CD14-positive monocyte (primary cell): ENCODE results near the gene LHX4. TPM values are rescaled to one million over a fixed set of nuclear protein-coding genes. Genes with fewer than 3 reads are reported as not detected.

Experiments
- DNase-seq, 3 donors: peaks; one replicate each; pipeline ENCODE4 v3.0.0-alpha.2; 2011 to 2022
- H2AFZ ChIP-seq: 2 replicates; pipeline ENCODE4 v1.6.0; 2012; ENCODE audit warnings: mild to moderate bottlenecking, low read depth, low read length, inconsistent platforms; ENCODE audit not compliant: insufficient read depth, poor library complexity, severe bottlenecking
- H3K27ac ChIP-seq, 2 donors: 1 replicate in 1 of 2; 2 replicates in 1 of 2; pipeline ENCODE4 v1.5.1; 2012 to 2013; ENCODE audit warnings: low read length in 2 of 2, control low read depth in 1 of 2, inconsistent platforms in 1 of 2, low read depth in 1 of 2, mild to moderate bottlenecking in 1 of 2
- H3K27me3 ChIP-seq, 2 donors: one replicate each; pipeline versions ENCODE4 v1.6.0 to v1.6.1; 2011 to 2013; ENCODE audit warnings: low read length in 2 of 2; ENCODE audit not compliant: control insufficient read depth in 2 of 2, insufficient read depth in 2 of 2
- H3K36me3 ChIP-seq, 2 donors: replicated peaks in 1 of 2; 1 replicate in 1 of 2; 2 replicates in 1 of 2; pipeline versions ENCODE4 v1.5.1 to v1.6.1; 2012 to 2013; ENCODE audit warnings: low read length in 2 of 2, control low read depth in 1 of 2, inconsistent platforms in 1 of 2, mild to moderate bottlenecking in 1 of 2; ENCODE audit not compliant: insufficient read depth in 2 of 2, control insufficient read depth in 1 of 2
- H3K4me1 ChIP-seq, 2 donors: 1 replicate in 1 of 2; 2 replicates in 1 of 2; pipeline versions ENCODE4 v1.5.1 to v1.6.1; 2012 to 2013; ENCODE audit warnings: low read length in 2 of 2, control low read depth in 1 of 2, inconsistent platforms in 1 of 2, mild to moderate bottlenecking in 1 of 2, moderate library complexity in 1 of 2; ENCODE audit not compliant: insufficient read depth in 2 of 2, control insufficient read depth in 1 of 2
- H3K4me2 ChIP-seq: replicated peaks from 2 replicates; pipeline ENCODE3; 2012; ENCODE audit warnings: low read length, moderate library complexity, mild to moderate bottlenecking; ENCODE audit not compliant: poor library complexity, severe bottlenecking; ENCODE audit errors: extremely low read depth
- H3K4me3 ChIP-seq, 3 experiments: fragments of 200-600 bp in 1 of 3; sonication (generic) in 1 of 3; replicated peaks in 1 of 3; 1 replicate in 2 of 3; 2 replicates in 1 of 3; pipeline ENCODE4 v1.5.1; 2011 to 2013; ENCODE audit warnings: low read length in 3 of 3, mild to moderate bottlenecking in 3 of 3, control low read depth in 2 of 3, low read depth in 2 of 3, inconsistent platforms in 1 of 3, moderate library complexity in 1 of 3
- H3K79me2 ChIP-seq: 2 replicates; pipeline ENCODE4 v1.6.0; 2012; ENCODE audit warnings: mild to moderate bottlenecking, control low read depth, inconsistent platforms, low read length, moderate library complexity; ENCODE audit not compliant: insufficient read depth
- H3K9ac ChIP-seq: 2 replicates; pipeline ENCODE4 v1.6.0; 2017; ENCODE audit warnings: low read length, mild to moderate bottlenecking; ENCODE audit not compliant: insufficient read depth, poor library complexity, severe bottlenecking
- H3K9me3 ChIP-seq, 2 donors: replicated peaks in 1 of 2; 1 replicate in 1 of 2; 2 replicates in 1 of 2; pipeline versions ENCODE4 v1.5.1 to v1.6.1; 2012 to 2013; ENCODE audit warnings: low read length in 2 of 2, control low read depth in 1 of 2; ENCODE audit not compliant: control insufficient read depth in 1 of 2, insufficient read depth in 1 of 2
- H4K20me1 ChIP-seq: 2 replicates; pipeline ENCODE4 v1.6.0; 2012; ENCODE audit warnings: mild to moderate bottlenecking, low read length, control low read depth, moderate library complexity; ENCODE audit not compliant: insufficient read depth
- H3K27ac Mint-ChIP-seq, 7 donors: one replicate each; pipeline ENCODE4 v1.8.0; 2020; ENCODE audit warnings: mild to moderate bottlenecking in 7 of 7, mixed read lengths in 7 of 7, moderate library complexity in 6 of 7, inconsistent platforms in 2 of 7
- H3K27me3 Mint-ChIP-seq, 3 donors: one replicate each; pipeline ENCODE4 v1.8.0; 2021 to 2022; ENCODE audit warnings: low read depth in 3 of 3, mild to moderate bottlenecking in 3 of 3, mixed read lengths in 3 of 3, moderate library complexity in 3 of 3, inconsistent platforms in 1 of 3
- H3K36me3 Mint-ChIP-seq, 2 donors: one replicate each; pipeline ENCODE4 v1.8.0; 2020; ENCODE audit warnings: mixed read lengths in 2 of 2, inconsistent platforms in 1 of 2, mild to moderate bottlenecking in 1 of 2
- H3K4me1 Mint-ChIP-seq: one replicate; pipeline ENCODE4 v1.8.0; 2020; ENCODE audit warnings: mild to moderate bottlenecking, mixed read lengths
- H3K4me3 Mint-ChIP-seq, 2 donors: one replicate each; pipeline ENCODE4 v1.8.0; 2020; ENCODE audit warnings: mild to moderate bottlenecking in 2 of 2, mixed read lengths in 2 of 2, moderate library complexity in 1 of 2
- H3K9me3 Mint-ChIP-seq, 7 donors: one replicate each; pipeline ENCODE4 v1.8.0; 2020 to 2022; ENCODE audit warnings: mixed read lengths in 7 of 7, mild to moderate bottlenecking in 6 of 7, moderate library complexity in 6 of 7, inconsistent platforms in 2 of 7
- CTCF ChIP-seq: fragments of 200-600 bp; IDR thresholded peaks from one replicate; pipeline ENCODE4 v1.8.0; 2022; ENCODE audit warnings: antibody characterized with exemption, mild to moderate bottlenecking
- WGBS: methylation state at CpG from one replicate; pipeline ENCODE4 v1.1.5; 2013; ENCODE audit warnings: missing lambda C conversion rate; ENCODE audit not compliant: insufficient coverage; 5-methylcytosine and 5-hydroxymethylcytosine counted together
- intact Hi-C, 2 donors: fragments of 100-400 bp; cut with micrococcal nuclease; formaldehyde crosslinking; loops; one replicate each; pipeline versions ENCODE4 v1.15.0 to v1.15.1; 2023
- polyA plus RNA-seq, 3 donors: library from polyadenylated mRNA; depleted of rRNA in 1 of 3; unstranded in 2 of 3; stranded (reverse) in 1 of 3; fragments of 300-500 nt in 2 of 3; fragments of >200 nt in 1 of 3; fragmentation: Illumina TruSeq in 2 of 3; gene quantifications; 1 replicate in 2 of 3; 2 replicates in 1 of 3; pipeline ENCODE4 v1.2.3, GENCODE V29; 2012 to 2021

Gene LHX4
- polyA plus RNA-seq, 3 donors, result not detected

DNA sequence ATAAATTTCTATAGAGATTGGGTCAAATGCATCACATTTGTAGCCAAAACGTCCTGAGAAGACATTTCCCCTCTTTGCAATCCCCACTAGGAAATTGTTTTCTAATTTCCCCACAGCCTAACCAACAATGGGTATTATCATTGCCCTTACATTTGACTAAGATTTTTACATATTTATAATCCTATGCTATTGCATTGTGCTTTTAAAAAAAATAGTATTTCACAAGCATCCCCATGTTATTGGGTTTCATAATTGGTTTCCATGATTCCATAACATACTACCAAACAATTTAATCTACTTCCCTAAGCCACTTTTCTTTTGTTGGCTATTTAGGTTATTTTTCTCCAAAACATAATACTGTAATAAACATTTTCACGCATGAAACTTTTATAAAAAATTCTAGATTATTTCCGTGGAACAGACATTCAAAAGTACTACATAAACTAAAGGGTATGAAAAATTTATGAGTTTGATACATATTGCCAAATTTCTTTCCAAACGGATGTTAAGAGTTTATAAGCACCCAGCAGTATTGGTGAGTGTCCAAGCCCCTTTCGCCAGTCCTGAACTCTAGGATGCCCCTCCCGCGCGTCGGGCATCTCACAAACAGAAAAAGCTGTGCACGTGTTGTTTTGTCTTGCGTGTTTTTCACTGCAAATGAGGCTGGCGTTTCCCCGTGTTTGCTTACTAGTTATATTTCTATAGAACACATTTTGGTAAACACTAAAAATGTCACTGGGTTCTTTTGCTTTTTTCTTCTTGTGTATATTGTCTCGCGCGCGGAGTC is 2.0 kb upstream of the LHX4 start:
- WGBS, result 22% methylated on average over 10 of the region's 17 CpGs
- no peak for DNase-seq
- H3K4me3 ChIP-seq, result no peak overlapping the region
- Mint-ChIP-seq H3K36me3 (peaks cover 3% of the 10 kb centered on the region in 2 donors), H3K27ac (peak overlapping the region in 1 of 7 donors; percentile 64), H3K27me3 (peaks cover 81 to 96% (median 84%) of the 10 kb centered on the region in 3 donors), H3K4me3 (peak overlapping the region; percentile 76 to 78), H3K9me3 (peaks cover 0 to 33% (median 11%) of the 10 kb centered on the region in 7 donors), H3K4me1 (peaks cover 34% of the 10 kb centered on the region)
- peaks cover 0 to 29% of the 10 kb centered on the region in 2 donors for H3K9me3 ChIP-seq
- peaks cover 27 to 37% of the 10 kb centered on the region in 2 donors for H3K4me1 ChIP-seq
- intact Hi-C loops, result no loop called here
- H4K20me1 ChIP-seq, result no peaks in the 10 kb centered on the region
- no peak overlapping the region for H3K9ac ChIP-seq
- peaks cover 74 to 92% of the 10 kb centered on the region in 2 donors for H3K27me3 ChIP-seq
- TF ChIP-seq CTCF, result no peak
- no peaks in the 10 kb centered on the region for H3K36me3 ChIP-seq
- no peak overlapping the region for H3K4me2 ChIP-seq
- no peak overlapping the region for H3K27ac ChIP-seq
- H3K79me2 ChIP-seq, result no peaks in the 10 kb centered on the region
- H2AFZ ChIP-seq, result no peak overlapping the region

- DNase-seq, result no peak
- peak overlapping the region; percentile 96 for H3K4me2 ChIP-seq
- H3K36me3 ChIP-seq, result no peaks in the 10 kb centered on the region
- H3K4me3 ChIP-seq, result peak overlapping the region; percentile 49 to 81 (median 51)
- no peak overlapping the region for H3K27ac ChIP-seq
- Mint-ChIP-seq H3K27me3 (peaks cover 87 to 96% (median 88%) of the 10 kb centered on the region in 3 donors), H3K36me3 (peaks cover 3% of the 10 kb centered on the region in 2 donors), H3K27ac (no peak overlapping the region), H3K9me3 (peaks cover 0 to 40% (median 12%) of the 10 kb centered on the region in 7 donors), H3K4me3 (peak overlapping the region; percentile 76 to 92), H3K4me1 (peaks cover 42% of the 10 kb centered on the region)
- H4K20me1 ChIP-seq, result no peaks in the 10 kb centered on the region
- peaks cover 33 to 45% of the 10 kb centered on the region in 2 donors for H3K4me1 ChIP-seq
- peaks cover 78 to 93% of the 10 kb centered on the region in 2 donors for H3K27me3 ChIP-seq
- H3K9me3 ChIP-seq, result peaks cover 2 to 29% of the 10 kb centered on the region in 2 donors
- no peak for TF ChIP-seq CTCF
- intact Hi-C loops, result no loop called here
- H3K79me2 ChIP-seq, result no peaks in the 10 kb centered on the region
- H2AFZ ChIP-seq, result peak overlapping the region; percentile 77
- peak overlapping the region; percentile 34 for H3K9ac ChIP-seq
- WGBS, result 2% methylated on average over 53 of the region's 57 CpGs
Observed at GRCh38 chr1:180228648-180229482, 1.2 kb upstream of the LHX4 start.
